HG03442 (cell line): ENCODE results near the gene RO60.
"Not testable (repeated sequence)": the region's sequence is repeated elsewhere in the genome, so short reads cannot be mapped to it uniquely, and the experiment has no call there.

Experiments
- ATAC-seq: cut with Tn5 transposase; IDR thresholded peaks from one replicate; pipeline ENCODE4 v1.9.1; 2021; ENCODE audit warnings: mild to moderate bottlenecking, moderate library complexity; ENCODE audit not compliant: unreplicated experiment

Gene RO60

DNA sequence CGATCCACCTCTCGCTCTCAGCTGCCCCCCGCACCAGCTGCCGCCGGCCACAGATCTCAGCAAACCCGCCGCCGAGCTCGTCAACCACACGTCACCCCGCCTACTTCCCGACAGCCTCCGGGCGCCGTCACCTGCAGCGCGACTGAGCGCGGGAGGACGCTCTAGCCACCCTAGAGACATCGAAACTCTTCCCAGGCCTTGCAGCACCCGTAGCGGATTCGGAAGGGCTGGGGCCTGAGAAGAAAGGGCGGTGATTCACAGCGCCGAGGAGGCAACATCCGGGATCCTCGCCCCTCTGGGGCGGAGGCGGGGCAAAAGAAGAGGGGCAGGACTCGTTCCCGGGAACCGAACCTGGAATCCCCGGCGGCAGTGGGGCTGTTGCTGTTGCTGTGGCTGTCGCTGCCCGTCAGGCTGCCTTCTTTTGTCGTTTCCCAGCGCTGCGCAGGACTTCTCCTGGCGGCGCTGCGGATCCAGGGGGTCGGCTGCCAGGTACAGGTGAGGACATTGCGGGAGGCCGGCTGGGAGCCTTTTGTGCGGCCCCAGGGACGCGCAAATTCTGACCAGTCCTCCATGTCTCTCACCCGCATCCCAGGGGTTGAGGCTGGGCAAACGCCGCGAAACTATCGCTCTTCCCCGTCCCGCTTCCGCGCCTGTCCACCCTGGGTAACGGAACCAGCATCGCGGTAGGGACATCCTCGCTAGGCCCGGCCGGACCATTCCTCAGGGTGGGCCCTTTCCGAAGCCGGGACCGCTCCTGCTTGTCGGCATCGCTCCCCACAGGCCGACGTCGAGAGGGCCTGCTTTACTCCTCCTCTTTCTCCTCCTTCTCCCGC is at the start of gene RO60, which contains the start of gene UCHL5:
RO60 (plus strand) TSS at position 331 of the 833 bp plus-strand sequence. CDS start 9,443 bp downstream, outside the sequence.
UCHL5 (minus strand) TSS at position 79 of the 833 bp plus-strand sequence. CDS start 100 bp downstream, outside the sequence.
- ATAC-seq: peak; percentile 91

GRCh38 chr1:193011406-193011805 is 48.0 kb upstream of the RO60 start:
- no peak for ATAC-seq

GRCh38 chr1:193013005-193013404 is 46.4 kb upstream of the RO60 start:
- no peak for ATAC-seq

DNA sequence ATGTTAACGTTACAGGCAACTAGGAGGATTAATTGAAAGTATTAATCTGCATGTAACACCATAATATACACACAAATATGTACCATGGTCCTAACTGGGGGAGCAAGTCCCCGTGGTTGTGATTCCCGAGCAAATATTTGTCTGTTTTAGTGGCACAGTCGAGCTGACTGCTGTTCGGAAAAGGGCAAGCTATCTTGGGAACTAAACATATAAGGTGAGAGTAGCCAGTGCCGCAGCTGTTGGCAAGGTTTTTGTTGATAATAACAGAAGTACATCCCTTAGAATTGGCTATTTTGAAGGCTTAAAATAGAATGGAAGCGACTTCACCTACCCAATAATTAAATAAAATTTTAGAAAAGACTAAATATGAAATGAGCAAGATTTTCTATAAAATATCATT is 45.7 kb upstream of the RO60 start:
- no peak for ATAC-seq

- no peak for ATAC-seq
These were observed 45.0 kb upstream of the RO60 start for GRCh38 chr1:193014400-193014799.

DNA sequence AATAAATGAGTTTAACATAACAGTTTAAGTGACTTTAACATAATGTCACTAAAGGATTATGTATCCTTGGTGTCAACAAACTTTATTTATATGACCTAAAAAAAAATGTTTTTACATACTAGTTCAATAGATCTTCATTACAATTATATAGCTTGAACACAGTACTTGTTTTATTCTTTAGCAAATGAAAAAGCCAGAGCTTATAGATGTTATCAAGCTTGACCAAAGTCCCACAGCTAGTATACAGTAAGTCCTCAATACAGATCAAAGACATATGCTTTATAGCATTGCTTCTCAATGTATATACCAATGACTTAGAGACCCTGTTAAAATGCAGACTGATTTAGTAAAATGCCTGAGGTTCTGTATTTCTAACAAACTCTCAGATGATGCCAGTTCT is 42.6 kb upstream of the RO60 start:
- ATAC-seq: no peak

DNA sequence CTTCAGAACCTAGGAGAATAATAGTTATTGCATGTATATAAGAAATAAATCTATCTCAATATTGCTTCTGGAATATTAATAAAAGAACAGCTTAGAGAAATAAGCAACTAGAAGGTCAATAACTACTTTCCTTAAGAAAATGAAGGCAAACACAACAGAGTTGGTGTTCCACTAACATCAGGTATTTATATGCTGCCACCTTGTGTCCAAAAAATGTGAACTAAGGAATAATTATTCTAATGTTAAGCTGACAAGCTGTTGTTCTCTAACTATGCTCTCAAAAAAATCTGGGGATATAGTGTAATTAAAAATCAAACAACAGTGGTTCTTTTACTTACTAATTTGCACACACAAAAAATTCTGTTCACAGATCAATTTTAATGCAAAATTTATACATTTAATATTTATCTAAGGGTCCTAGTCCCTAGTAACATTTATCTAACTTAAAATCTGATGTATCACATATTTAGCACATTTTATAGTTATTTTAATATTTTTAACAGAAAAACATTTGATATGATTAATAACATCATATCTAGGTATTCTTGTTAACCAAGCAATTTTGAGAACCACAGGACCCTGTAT is 39.9 kb upstream of the RO60 start:
- ATAC-seq: peak; percentile 69

- no peak for ATAC-seq
These were observed 34.2 kb upstream of the RO60 start for GRCh38 chr1:193025218-193025617.

GRCh38 chr1:193030280-193030679 is 29.1 kb upstream of the RO60 start:
- no peak for ATAC-seq

DNA sequence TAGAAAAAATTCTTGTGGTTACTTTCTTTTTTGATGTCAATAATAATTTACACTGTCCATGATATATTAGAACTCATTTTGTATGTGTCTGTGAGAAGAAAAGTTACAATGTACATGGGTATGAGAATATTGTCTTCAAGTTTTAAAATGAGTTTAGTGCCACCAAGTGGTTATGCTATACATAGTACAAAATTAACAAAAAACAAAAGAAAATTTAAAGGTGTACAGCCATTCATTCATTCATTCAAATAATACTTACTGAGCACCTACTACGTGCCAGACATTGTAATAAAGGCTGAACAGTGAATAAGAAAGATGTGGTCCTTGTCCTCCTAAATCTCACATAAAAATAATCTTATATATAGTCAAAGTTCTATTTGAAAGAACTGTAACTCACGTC is 28.0 kb upstream of the RO60 start:
- ATAC-seq: no peak

GRCh38 chr1:193032643-193033427 is 26.6 kb upstream of the RO60 start:
- ATAC-seq: not testable (repeated sequence)

GRCh38 chr1:193033610-193034009 is 25.8 kb upstream of the RO60 start:
- no peak for ATAC-seq

DNA sequence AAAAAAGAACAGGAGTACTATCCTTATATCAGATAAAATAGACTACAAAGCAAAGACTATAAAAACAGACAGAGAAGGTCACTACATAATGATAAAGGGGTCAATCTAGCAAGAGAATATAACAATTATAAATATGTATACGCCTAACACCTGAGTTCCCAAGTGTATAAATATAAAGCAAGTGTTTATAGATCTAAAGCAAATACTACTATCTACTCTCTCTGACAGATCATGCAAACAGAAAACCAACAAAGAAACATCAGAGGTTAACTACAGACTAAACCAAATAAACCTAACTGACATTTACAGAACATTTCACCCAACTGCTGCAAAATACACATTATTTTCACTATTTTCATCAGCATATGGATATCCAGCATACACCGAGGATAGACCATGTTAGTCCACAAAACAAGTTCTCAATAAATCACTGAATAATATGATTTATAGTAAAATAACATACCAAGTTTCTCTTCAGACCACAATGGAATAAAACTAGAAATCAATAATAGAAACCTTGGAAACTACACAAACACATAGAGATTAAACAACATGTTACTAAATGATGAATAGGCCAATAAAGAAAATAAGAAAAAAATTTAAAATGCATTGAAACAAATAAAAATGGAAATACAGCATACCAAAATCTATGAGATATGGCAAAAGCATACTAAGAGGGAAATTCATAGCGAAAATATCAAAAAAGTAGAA is 22.9 kb upstream of the RO60 start:
- ATAC-seq: no peak

- no peak for ATAC-seq
These were observed 19.4 kb upstream of the RO60 start for GRCh38 chr1:193040011-193040410.

GRCh38 chr1:193042766-193043691 is 16.4 kb upstream of the RO60 start:
- ATAC-seq: no peak

- ATAC-seq: not testable (repeated sequence)
These were observed 10.5 kb upstream of the RO60 start for GRCh38 chr1:193048913-193049312.

DNA sequence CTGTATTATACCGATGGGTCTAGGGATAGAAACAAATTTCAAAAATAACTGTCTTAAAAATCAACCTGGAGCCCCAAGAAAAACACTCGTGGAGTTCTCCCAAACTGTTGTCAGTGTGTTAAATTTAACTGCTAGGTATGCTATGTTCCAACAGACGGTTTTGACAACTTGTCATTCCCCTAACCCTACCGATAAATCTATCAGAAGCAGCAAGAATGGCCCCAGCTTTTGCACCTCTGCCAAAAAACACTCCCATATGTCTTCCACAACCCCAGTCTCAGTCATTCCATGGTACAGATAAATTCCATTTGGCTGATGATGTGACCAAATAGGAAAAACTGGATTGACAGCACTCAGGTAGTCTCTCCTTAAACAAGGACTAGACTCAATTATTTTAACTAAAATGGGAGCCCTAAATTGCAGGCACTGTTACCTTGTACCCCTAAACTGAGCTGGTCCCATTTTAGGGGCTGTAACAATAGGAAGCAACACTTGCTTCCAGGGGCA is 5.2 kb upstream of the RO60 start:
- ATAC-seq: no peak

DNA sequence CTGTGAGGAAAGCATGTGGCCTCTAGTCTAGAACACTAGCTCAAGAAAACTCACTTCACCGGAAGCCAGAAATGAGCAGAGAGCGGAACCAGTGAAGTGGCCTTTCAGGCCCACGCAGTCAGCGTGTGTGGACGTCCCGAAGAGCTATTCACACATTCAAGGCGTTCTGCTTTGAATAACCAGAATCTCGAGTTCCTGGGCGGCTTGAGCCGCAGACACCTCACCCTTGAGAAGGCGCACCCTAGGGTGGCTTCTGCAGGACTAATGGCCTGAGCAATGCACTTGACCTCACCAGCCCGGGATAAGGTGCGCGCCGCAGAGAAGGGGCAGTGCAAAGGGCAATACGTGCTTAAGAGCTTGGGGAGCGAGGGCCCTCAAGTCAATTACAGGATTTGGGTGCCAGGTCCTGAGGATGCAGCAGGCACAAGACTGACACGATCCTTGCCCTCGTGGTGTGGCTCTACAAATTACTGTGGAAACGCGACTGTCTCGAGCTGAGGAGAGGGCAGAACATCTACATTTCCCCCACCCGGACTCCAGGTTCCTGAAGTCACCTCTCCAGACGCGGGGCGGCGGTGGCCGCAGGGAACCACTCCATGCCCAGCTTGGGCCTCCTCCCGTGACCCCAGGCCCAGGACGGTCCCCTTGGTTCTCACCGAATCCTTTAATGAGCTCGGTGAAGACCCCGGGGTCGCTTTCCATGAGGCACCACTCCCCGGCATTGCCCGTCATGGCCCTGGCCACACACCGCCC is 707 bp upstream of the RO60 start:
- peak; percentile 47 for ATAC-seq

- ATAC-seq: no peak
These were observed 647 bp downstream of the RO60 start for GRCh38 chr1:193060115-193060403.
